ENCODE results near the gene LENG1. TPM values are rescaled to one million over a fixed set of nuclear protein-coding genes. Genes with fewer than 3 reads are reported as not detected.
A peak's percentile ranks its signal among the peaks of the same experiment; 100 is the strongest.

The LENG1 gene
- total and polyA plus RNA-seq, 9 of the 15 experiments (the other 6 are each of a cell fraction or from before 2014, with no cell fraction given) = 0.30 to 10.5 (median 4.7) TPM

- Histone ChIP-seq H3K36me3 (ENCODE audit: control insufficient read depth, insufficient read depth, low read length) (peaks cover 41% of the 10 kb centered on the region; the same call in 2 of the 3 replicates), H3K9me3 (replicated peaks; ENCODE audit: control insufficient read depth, insufficient read depth, low read depth, low read length) (no peaks in the 10 kb centered on the region), H3K27me3 (ENCODE audit: control insufficient read depth in 2 of 2, insufficient read depth in 2 of 2, low read length in 2 of 2) (no peaks in the 10 kb centered on the region), H3K79me2 (ENCODE audit: control insufficient read depth, insufficient read depth, low read length) (peaks cover 33% of the 10 kb centered on the region), H3K9me1 (ENCODE audit: control insufficient read depth, insufficient read depth, low read length) (no peaks in the 10 kb centered on the region), H4K20me1 (replicated peaks; ENCODE audit: control insufficient read depth, insufficient read depth, low read length) (no peaks in the 10 kb centered on the region), H3K4me2 (ENCODE audit: insufficient read depth, low read length) (no peak overlapping the region), H3K27ac (ENCODE audit: extremely low read depth, low read depth, low read length) (no peak overlapping the region), H3K4me3 (no peak overlapping the region), H3K9ac (ENCODE audit: insufficient read depth in 1 of 2, low read depth in 2 of 2, low read length in 2 of 2) (peak overlapping the region in 1 of 2 experiments; percentile 53; a peak in 2 of 4 replicates), H2AFZ (ENCODE audit: low read depth, low read length) (no peak overlapping the region), H3K4me1 (replicated peaks in 1 of 2; ENCODE audit: control insufficient read depth in 2 of 2, insufficient read depth in 2 of 2, low read length in 2 of 2) (peaks cover 10 to 34% of the 10 kb centered on the region in 2 experiments; a peak in 4 of 5 replicates)
- FAIRE-seq (no peak), ATAC-seq (no peak), DNase-seq (ENCODE audit: extremely low read depth in 1 of 4, low spot score in 3 of 4) (peak in 2 of 4 experiments; percentile 8 to 12)
- ChIA-PET CTCF (ENCODE audit: low intra/inter-chr PET ratio) (no interaction called here), POLR2A (interaction anchor here (2.8 to 7.0 kb wide), 2 partner anchors 8 to 15 kb away, joined by 18 to 206 read pairs; partner anchors contain the start of gene RPS9)
- WGBS (ENCODE audit: insufficient coverage, low coverage, missing lambda C conversion rate) = 88% methylated on average over 11 of the region's 11 CpGs
- intact Hi-C loops (cut with micrococcal nuclease) (no loop called here), in situ Hi-C loops (cut with MboI) (no loop called here)
- BruUV-seq (replicated peaks) = no TSS peak
- TF ChIP-seq, protein P1, sequence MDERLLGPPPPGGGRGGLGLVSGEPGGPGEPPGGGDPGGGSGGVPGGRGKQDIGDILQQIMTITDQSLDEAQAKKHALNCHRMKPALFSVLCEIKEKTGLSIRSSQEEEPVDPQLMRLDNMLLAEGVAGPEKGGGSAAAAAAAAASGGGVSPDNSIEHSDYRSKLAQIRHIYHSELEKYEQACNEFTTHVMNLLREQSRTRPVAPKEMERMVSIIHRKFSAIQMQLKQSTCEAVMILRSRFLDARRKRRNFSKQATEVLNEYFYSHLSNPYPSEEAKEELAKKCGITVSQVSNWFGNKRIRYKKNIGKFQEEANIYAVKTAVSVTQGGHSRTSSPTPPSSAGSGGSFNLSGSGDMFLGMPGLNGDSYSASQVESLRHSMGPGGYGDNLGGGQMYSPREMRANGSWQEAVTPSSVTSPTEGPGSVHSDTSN (CRISPR knock-in tag; IDR thresholded peaks at IDR 0.05; ENCODE audit: low read depth) = no peak
- TF ChIP-seq, protein P1 (tag; conservative IDR thresholded peaks at IDR 0.05; ENCODE audit: low read depth) = no peak
- no peak for TF ChIP-seq TGIF2 (CRISPR knock-in tag; IDR thresholded peaks at IDR 0.05)
- no peak for TF ChIP-seq SRSF9 (IDR thresholded peaks at IDR 0.05; ENCODE audit: borderline replicate concordance, low read depth, low read length)
- no peak for TF ChIP-seq ARID2 (IDR thresholded peaks at IDR 0.05)
- no peak for TF ChIP-seq TAF7 (tag; IDR thresholded peaks at IDR 0.05)
- TF ChIP-seq NFYB (IDR thresholded peaks at IDR 0.05; ENCODE audit: extremely low read depth, insufficient read length) = no peak
Observed at GRCh38 chr19:54193011-54193410, 33.5 kb upstream of the LENG1 start.

Data from K562 (cell line).